Activated CD8-positive, alpha-beta memory T cell treated with anti-CD3 and anti-CD28 coated beads for 4 hours (primary cell): Measurements from ENCODE around the gene RHOV.
"Not testable (repeated sequence)": the region's sequence is repeated elsewhere in the genome, so short reads cannot be mapped to it uniquely, and the experiment has no call there.

Source experiments
- DNase-seq, 2 donors: peaks; one replicate each; pipeline ENCODE4 v3.0.0-alpha.2; 2020; ENCODE audit warnings: low read depth in 2 of 2

Gene RHOV

DNA sequence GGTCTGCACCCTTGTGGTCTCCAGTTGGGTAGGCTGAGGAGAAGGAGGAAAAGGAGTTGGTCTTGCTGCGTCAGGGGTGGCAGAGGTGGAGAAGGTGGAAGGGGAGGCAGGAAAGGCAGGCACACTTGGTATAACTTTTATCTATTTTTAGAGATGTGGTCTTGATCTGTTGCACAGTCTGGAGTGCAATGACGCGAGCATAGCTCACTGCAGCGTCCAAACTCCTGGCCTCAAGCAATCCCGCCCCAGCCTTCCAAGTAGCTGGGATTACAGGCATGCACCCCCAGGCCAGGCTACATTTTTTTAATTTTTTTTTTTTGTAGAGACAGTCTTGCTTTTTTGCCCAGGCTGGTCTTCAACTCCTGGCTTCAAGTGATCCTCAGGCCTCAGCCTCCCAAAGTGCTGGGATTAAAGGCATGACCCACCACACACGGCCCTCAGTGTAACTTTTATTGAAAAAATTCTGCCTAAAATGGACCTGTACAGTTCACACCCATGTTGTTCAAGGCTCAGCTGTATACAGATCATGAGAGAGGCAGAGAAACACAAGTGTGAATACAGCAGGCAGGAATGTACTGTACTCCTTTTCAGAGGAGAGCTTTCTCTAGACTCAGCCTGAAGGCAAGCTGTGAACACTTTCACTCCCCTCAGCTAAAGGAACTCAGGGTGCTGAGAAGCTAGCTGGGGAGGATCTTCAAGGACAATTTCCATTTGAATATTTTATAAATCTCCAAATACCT lies 2.1 kb upstream of the RHOV start:
- DNase-seq, result no peak

DNA sequence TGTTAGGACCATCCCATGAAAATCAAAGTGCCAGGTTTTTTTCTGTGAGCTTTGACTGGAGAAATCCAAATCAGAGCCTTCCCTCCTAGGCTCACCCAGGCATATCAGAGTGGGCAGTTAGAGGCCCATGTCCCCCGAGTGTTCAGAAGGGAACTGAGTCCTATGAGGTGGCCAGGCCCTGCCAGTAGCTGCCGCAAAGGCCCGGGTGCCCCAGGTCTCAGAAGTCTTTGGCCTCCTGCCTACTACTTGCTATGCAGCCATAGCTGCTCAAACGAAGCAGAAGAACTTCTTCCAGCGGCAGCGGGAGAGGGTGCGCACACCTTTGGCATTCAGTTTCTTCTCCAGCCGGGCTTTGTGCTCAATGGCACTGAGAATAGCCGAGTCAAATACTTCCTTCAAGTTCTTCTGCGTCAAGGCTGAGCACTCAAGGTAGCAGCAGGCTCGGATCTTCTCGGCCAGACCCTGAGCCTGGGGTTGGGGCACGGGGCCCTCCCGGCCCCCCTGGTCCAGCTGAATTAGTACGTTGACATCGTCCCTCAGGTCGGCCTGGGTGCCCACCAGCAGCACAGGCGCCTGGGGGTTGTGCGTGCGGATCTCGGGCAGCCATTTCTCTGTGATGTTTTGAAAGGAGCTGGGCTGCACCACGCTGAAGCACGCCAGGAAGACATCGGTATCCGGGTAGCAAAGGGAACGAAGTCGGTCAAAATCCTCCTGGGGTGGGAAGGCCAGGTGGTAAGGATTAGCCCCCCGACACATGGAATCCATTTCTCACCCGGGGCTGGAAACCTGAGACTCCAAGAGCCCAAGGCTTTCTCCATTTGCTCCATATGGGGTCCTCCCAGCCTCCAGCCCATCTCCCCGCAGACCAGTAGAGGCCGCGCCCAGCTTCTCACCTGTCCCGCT lies 992 bp downstream of the RHOV start:
- DNase-seq, result no peak

DNA sequence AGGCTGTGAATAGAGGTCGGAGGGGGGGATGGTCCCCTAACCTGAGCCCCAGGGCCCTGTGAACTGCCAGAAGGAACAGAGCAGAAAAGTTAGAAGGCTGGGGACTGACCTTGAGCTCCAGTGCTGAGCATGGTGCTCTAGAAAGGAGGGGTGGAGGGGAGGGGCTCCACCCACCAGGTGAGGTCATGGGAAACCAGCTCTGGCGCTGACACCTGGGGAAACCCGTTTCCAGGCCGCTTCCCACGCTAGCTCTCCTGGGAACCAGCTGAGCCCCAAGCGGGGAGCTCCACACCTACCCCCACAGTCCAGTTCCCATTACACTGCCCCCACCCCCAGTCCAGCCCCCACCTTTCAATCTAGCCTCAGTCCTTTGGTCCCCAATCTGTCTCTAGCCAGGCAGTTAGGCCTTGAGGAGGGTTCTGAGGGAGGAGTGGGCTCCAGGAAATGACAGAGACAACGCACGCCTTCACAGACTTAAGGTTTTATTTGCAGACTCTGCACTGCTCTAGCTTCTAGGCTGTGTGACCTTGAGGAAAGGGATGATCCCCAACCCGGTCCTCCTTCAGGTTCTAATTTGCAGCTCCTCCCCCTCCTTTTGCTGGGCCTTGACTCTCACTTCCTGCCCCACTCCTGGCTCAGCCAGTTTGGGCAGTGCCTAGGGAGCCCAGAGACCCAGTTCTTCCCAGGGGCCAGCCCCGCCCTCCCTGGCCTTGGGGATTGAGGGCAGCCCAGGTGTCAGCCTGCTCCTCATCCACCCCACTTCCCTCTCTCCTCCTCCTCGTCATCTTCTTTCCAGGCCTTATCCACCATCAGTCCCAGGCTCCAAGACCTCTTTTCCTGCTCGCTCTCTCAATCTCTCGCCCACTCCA lies 2.1 kb downstream of the RHOV start:
- DNase-seq, result no peak

DNA sequence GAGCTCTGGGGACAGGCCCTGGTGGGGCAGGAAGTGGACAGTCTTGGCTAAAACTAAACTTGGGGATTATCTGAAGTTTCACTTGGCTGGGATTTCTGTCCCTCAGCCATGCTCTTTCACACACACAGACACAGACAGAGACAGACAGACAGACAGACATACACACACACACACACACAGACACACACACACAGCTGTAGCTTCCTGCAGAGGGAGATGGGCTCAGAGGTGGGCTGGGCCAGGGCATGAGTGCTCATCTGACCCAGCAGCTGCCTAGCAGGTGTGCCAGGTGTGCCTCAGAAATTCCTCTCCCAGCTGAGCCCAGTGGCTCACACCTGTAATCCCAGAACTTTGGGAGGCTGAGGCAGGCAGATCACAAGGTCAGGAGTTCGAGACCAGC lies 3.3 kb downstream of the RHOV start:
- DNase-seq, result no peak

DNA sequence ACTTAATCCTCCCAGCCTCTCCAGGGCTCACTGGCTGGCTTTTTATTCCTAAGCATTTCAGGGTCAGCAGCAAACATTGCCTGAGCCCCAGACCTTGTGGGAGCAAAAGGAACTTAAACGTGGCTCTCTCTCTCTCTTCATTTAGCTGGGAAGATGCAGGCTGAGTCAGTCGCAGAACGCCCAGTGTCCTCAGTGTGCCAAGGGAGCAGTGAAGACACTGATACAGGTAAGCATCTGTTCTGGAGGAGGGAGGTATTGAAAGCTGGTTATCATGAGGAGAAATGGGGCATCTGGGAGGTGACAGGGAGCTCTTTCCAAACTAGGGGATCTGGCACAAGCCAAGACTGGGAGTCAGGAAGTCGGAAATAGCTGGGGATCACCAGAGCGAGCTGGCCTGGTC lies 4.3 kb downstream of the RHOV start:
- no peak for DNase-seq

DNA sequence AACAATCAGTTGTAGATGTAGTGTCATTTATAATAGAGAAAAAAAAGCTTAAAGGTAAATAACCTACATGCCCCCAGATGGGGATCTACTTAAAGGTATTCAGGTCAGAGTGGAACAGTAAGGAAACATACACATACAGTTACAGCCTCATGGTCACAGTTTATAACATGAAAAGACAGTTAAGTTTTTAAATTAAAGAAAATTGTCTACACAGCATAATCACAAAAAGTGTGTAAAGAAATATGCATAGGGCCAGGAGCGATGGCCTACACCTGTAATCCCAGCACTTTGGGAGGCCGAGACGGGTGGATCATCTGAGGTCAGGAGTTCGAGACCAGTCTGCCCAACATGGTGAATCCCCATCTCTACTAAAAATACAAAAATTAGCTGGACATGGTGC lies 6.8 kb downstream of the RHOV start:
- DNase-seq, result no peak

DNA sequence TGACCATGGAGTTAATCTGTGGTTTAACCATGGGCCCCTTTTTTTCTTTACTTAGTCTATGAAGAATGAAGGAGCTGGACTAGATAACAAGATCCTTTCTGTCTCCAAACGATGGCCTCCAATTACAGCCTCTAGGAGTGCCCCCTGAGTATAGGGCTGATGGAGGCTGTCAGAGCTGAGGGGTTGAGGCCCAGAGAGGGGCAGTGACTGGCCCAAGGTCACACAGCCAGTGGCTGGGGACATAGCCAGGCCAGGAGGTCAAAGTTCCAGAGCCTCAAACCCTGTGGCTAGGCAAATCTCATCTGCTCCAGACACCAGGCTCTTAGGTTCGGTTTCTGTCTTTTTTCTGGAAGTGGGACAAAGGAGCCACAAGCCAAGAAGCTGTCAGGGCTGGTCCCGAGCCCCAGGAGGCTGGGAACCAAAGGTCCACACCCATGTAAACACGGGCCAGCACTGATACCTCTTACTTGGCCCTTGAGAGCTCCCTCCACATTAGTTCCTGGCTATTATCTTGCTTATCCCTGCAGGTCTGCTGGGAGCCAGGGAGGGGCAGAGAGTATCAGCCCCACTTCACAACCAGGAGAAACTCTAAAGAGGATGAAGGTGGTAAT lies 10.3 kb downstream of the RHOV start:
- no peak for DNase-seq

DNA sequence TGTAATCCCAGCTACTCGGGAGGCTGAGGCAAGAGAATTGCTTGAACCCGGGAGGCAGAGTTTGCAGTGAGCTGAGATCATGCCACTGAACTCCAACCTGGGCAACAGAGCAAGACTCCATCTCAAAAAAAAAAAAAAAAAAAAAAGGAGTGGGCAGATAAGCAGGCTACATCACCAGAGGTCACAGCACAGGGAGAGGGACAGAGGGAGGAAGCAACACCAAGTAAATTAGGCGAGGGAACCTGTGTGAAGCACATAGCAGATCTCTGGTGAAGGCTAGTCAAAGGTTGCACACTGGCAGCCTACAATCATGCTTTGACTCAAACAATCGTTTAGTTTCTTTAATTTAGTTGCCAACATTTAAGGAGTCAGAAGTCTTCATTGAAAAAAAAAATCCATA lies 12.9 kb downstream of the RHOV start:
- DNase-seq, result not testable (repeated sequence)

DNA sequence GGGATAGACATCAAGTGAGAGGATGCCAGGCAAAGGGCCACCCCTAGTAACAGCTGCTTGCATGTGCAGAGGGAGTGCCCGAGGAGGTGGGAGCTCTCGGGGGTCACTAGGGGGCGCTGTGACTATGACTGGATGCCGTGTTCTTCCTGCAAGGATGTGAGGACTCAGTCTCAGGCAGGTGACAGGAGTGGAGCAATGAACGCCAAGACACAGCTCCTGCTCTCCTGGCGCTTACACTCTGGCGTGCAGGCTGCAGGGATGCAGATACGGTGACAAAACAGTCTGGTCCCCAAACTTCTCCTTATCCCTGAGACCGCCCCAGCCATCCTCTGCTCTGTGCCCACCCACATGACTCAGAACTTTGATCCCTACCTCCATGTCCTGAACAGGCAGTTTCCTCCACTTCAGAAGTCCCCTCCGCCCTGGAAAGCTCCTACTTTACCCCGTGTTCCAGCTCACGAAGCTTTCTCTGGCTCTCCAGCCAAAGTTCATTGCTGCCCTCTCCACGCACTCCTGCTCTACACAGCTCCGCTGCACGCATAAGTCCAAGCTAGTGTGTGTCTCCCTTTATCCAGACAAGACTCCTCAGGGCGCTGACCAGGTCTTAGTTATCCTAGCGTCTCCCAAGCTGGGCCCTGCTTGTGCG lies 14.7 kb downstream of the RHOV start:
- peak; percentile 51 to 59 for DNase-seq

DNA sequence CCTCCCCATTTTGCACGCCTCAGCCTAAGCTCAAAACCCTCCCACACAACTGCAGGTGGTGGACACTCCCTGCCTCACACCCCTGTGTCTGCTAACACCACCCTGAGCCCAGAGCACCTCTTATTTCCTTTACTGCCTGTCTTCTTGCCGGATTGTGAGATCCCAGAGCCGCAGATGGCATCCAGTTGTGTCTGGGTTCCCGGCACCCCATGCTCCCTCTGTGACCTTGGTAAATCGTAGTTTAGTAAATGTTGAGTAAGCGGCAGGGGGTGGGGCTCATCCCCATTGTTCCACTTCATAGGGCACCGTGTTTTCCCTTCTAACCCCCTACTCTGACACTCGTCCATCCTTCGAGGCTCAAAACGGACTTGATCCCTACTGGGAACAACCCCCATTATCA lies 15.3 kb downstream of the RHOV start:
- no peak for DNase-seq

DNA sequence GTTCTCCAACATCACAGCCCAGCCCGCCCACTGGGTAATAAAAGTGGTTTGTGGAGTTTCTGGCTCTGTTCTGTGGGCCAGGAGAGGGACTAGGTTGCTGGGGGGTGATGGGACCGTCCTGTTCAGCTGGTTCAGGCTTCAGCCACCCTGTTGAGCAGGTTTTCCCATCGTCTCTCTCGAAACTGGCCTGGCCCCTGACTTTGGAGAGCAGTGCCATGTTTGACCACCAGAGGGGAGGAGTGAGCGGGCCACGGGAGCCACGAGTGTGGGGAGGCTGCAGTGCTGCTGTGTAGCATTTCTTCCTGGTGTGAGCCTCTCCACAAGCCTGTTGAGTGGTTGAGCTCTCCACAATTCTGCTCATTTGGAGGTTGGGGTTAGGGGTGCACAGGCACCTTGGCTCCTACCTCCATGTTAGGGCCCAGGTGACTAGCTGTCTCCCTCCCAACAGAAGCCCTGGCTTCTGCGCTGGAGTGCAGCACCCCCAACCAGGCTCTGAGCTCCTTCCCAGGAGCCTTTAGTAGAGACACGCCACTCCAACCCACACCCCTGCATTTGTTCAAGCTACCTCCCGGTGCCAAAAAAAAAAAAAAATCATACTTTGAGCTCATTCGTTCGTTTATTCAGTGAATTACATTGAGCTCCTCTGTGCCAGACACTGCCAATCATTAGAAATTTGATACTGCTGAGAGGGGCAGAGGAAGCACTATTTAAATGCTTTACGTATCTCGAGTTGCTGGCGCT lies 16.3 kb downstream of the RHOV start:
- peak; percentile 43 to 63 for DNase-seq

DNA sequence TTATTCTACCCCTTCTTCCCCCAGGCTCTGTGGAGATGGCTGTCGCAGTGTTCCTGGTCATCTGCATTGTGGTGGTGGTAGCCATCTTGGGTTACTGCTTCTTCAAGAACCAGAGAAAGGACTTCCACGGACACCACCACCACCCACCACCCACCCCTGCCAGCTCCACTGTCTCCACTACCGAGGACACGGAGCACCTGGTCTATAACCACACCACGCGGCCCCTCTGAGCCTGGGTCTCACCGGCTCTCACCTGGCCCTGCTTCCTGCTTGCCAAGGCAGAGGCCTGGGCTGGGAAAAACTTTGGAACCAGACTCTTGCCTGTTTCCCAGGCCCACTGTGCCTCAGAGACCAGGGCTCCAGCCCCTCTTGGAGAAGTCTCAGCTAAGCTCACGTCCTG lies 17.3 kb downstream of the RHOV start:
- DNase-seq, result no peak

DNA sequence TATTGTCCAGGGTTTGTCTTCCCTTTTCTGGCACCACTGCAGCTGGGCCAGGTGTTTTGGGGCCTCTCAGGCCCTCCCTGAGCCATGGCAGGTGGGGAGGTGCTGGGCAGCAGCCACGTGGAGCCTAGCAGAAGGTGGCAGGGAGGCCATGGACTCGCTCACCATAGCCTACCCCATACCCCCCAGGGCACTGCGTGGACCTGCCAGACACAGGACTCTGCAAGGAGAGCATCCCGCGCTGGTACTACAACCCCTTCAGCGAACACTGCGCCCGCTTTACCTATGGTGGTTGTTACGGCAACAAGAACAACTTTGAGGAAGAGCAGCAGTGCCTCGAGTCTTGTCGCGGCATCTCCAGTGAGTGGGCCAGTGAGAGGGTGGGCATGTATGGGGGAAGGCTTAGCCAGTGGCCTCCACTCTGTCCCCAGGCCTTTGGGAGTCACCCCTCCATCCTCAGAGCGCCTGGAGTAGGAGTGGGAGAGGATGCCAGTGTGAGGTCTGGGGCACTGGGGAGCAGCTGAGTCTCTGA lies 18.3 kb downstream of the RHOV start:
- no peak for DNase-seq

DNA sequence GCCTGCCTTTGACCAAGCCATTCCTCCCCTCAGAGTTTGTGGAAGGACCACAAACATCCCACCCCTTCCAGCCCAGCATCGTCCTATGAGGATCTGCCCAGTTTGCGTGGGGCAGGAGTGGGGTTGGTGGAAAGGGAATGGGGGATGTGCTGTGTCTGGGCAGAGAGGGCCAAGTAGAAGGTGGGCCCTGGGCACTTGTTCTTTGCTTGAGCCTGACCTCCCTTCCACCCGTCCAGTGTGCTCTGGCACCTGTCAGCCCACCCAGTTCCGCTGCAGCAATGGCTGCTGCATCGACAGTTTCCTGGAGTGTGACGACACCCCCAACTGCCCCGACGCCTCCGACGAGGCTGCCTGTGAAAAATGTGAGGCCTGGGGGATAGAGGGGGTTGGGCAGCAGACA lies 19.9 kb downstream of the RHOV start:
- DNase-seq, result no peak

DNA sequence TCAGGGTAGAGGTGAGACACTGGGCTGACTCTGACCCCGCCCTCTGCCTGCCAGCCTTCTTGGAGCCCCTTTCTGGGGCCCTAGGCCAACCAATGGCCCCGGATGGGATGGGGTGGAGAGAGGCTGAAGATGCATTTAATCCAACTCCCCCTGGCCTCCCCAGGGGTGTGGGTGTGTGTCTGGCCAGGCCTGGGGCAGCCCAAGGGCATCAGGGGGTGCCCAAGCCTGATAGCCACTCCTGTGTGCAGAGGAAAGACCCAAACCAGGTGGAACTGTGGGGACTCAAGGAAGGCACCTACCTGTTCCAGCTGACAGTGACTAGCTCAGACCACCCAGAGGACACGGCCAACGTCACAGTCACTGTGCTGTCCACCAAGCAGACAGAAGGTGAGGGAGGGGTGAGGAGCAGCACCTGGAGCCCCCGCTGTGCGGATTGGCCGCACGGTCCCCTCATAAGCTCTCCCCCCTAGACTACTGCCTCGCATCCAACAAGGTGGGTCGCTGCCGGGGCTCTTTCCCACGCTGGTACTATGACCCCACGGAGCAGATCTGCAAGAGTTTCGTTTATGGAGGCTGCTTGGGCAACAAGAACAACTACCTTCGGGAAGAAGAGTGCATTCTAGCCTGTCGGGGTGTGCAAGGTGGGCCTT lies 20.7 kb downstream of the RHOV start:
- DNase-seq, result no peak

DNA sequence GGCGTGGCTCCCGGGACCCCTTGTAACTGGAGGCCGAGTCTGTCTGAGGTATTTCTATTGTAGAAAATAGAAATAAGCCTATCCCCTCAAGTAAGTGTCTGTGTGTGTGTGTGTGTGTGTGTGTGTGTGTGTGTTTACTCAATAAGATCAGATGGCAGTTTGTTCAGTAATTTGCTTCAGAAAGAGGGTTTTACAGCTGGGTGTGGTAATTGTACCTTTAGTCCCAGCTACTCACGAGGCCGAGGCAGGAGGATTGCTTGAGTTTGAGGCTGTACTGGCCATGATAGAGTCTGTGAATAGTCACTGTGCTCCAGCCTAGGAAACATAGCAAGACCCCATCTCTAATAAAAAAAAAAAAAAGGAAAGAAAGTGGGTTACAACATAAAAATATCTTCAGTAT lies 21.5 kb downstream of the RHOV start:
- no peak for DNase-seq

DNA sequence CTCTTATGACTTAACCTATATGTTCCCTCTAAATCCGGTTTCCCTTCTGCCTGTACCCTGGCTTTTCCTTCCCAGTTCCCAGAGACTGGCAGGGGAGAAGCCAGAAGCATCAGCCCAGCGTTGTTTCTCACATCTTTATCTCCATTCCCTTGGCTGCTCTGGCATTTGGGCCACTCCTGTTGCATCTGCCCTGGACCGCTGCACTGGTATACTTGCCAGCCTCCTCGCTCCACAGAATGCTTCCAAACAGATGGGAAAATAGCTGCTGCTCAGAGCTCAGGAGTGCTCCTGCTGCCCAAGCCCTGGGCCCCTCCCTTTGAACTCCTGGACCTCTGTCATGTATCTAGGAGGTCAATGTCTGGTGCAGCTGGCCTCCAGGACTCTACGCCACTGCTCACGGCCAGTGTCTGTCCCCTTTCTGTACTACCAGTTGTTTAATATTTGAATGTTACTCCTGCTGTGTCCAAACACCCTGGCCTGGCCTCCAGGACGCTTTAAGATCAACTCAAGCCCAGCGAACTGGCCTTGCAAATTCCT lies 23.4 kb downstream of the RHOV start:
- no peak for DNase-seq

DNA sequence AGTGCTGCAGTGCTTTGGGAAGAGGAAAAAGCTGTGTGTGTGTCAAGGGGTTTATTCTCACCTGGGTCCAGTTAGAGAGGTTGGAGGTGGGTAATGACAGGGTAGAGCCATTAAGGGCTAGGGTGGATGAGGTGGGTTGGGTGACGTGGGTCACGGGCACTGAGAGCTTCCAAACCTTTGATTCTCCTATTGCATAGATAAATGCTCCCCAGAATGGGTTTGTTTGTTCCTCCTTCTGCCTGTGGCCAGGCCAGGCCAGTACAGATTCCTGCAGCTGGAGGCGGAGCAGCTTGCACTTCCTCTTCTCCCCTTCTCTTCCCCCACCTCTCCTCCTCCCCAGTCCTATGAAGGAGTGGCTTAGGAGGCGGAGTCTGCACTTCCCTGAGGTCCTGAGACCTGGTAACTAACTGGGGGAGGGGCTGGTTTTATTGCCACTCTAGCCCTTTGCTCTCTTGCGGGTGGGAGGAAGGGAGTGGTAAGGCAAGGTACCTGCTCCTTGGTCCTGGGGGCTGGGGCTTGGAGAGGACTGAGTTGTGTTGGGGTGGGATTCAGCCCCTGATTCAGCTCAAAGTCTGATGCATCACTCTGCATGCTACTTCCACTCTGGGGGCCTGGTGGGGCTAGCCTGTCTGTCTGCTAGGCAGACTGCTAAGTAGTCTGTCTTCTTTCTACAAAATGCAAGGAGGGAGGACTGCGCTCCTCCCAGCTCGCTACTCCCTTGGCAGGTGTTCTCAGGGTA lies 26.6 kb downstream of the RHOV start:
- DNase-seq, result no peak

DNA sequence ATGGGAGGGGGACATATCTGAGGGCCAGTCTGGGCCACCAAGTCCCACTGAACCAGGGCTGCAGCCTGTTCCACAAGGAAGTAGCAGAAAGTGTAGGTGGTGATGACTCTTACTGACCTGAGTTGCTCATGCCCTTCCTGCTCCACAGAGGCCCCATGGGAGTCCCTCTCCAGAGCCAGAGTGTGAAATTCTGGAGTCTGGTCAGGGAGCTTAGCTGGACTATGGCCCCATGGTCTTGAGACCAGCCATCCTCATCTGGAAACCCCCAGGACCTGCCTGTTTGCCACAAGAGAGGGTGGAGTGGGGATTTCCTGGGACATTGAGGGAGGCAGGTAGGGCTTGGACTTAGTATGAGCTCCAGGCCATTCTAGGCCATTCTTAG lies 27.2 kb downstream of the RHOV start:
- DNase-seq, result no peak
